Glomerular endothelial cell (primary cell): ENCODE data around the gene PGPEP1. TPM values are rescaled to one million over a fixed set of nuclear protein-coding genes. Genes with fewer than 3 reads are reported as not detected.
A peak's percentile ranks its signal among the peaks of the same experiment; 100 is the strongest.
"Not testable (repeated sequence)": the region's sequence is repeated elsewhere in the genome, so short reads cannot be mapped to it uniquely, and the experiment has no call there.

Experiments
- DNase-seq: peaks from one replicate; pipeline ENCODE4 v3.0.0-alpha.2; 2011; ENCODE audit warnings: low read depth, low spot score; ENCODE audit errors: extremely low read depth
- total RNA-seq: library from RNA; depleted of rRNA; stranded (reverse); fragments of >200 nt; gene quantifications from 2 replicates; pipeline ENCODE4 v1.2.3, GENCODE V29; 2015

PGPEP1 gene
- total RNA-seq, 1 donor from 2014 or later: 26.5 TPM

DNA sequence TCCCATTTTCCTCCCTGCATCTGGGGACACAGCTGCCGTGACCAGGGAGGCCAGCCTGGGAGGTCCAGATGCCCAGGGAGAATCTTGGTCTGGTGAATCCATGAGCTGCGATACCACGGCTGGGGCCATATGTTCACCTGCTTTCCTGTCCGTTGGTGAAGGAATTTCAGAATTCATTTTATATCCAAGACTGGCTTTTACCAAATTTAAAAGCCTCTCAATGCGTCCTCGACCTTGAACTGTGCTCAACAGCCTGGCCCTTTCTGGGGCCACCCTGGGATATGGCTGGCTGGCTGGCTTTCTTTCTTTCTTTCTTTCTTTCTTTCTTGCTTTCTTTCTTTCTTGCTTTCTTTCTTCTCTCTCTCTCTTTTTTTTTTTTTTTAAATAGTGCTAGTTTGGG, 23.4 kb downstream of the PGPEP1 start:
- DNase-seq: no peak

DNA sequence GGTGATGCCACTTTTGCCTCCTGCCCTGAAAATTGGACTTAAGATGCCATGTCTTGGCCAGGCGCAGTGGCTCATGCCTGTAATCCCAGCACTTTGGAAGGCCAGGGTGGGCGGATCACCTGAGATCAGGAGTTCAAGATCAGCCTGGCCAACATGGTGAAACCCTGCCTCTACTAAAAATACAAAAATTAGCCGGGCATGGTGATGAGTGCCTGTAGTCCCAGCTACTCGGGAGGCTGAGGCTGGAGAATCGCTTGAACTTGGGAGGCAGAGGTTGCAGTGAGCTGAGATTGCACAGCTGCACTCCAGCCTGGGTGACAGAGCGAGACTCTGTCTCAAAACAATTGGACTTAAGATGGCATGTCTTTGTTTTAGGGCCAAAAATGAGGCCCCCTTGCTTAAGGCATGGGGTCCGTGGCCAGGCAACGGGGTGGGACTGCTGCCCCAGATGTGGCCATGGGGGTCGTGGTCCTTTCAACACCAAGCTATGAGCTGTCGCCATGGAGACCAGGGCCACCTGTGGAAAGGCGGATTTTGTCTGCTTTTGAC, 24.0 kb downstream of the PGPEP1 start:
- not testable (repeated sequence) for DNase-seq

DNA sequence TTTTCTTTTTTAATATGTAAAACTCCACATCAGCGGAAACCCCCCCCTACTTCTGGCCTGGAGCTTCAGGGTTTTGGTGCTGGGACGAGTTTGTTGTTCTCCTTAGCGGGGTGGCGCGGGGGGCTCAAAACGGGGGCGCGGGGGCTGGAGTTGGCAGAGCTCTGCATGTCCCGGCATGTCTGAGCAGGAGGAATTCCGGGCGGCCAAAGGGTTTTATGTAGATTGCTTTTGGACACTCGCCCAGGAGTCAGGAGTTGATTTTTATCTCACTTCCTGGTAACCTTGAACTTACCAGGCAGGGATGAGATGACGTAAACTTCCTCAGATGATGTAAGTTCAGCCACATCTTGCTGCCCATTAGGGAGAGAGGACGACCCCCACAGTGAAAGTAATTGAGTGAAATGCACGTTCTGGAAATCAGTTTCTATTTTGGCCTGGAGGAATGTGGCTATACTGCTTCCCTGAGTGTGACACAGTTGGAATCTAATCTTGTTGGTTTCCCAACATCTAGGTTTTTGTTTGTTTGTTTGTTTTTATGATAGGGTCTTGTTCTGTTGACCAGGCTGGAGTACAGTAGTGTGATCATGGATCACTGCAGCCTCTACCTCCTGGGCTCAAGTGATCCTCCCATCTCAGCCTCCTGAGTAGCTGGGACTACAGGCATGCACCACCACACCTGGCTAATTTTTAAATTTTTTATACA, 24.6 kb downstream of the PGPEP1 start:
- peak; percentile 100 for DNase-seq

DNA sequence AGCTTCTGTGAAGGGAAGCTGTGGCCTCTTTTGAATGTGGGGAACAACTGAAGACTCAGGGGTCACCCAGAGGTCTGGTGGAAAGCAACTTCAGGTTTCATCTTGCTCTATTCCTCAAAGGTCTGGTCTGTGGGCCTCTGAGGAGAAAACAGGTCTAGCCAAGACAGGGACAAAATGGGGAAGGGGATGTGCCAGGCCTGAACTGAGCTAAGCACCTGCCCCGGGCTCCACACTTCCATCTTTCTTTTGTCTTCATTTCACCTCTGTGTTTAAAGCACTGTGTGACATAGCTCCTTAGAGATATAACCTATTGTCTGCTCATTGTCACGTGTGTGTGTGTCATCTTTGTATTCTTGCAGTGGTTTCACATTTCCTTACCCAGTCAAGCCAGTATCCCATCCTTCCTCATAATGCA, 25.6 kb downstream of the PGPEP1 start:
- no peak for DNase-seq

DNA sequence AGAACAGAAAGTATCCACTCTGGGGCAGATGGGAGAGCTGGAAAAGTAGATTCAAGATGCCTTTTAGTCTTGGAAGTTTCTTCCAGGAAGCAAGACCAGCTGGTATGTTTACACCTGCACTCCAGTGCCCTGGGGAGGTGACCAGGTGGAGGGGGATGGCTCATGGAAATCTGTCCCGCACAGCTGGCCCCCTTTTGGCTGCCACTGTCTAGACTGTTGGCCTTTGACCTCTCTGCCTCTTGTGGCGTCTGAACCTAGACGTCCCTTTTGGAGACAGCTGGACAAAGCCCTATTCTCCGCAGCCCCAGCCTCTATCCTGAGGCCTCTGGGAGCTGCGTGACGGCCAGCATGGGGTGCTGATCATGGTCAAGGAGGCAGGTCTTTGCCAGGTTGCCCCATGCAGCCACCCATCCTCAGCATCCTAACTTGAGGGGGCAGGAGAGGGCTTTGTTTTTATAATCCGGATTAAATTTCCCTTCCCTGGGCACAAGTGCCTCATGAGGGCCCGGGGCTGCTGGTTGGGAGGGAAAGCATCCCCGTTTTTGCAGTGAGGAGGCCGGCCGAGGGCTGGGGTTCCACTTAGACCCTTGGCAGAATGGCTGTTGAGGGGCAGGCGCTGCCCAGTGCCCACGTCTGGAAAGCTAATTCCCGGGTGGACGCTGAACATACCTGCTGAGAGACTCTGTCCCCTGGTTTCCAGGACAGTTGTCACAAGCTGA, 28.3 kb downstream of the PGPEP1 start:
- DNase-seq: no peak

DNA sequence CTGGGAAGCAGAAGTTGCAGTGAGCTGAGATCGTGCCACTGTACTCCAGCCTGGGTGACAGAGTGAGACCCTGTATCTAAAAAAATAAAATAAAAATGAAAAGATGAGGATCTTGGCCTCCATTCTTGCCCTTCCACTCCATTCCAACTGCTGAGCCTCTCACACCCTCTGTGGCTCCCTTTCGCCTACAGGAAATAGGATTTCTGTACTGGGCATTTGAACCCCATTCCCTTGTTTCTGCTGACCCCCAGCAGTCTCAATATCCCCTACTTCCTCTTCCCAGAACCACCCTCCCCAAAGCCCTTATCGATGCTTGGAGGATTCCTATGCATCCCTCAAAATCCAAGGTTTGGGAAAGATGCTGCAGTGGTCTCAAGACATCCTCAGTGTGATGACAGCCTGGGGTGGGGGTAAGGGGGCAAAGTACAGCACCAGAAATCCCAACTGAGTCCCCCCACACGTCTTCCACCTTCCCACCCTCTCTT, 33.1 kb downstream of the PGPEP1 start:
- DNase-seq: no peak

DNA sequence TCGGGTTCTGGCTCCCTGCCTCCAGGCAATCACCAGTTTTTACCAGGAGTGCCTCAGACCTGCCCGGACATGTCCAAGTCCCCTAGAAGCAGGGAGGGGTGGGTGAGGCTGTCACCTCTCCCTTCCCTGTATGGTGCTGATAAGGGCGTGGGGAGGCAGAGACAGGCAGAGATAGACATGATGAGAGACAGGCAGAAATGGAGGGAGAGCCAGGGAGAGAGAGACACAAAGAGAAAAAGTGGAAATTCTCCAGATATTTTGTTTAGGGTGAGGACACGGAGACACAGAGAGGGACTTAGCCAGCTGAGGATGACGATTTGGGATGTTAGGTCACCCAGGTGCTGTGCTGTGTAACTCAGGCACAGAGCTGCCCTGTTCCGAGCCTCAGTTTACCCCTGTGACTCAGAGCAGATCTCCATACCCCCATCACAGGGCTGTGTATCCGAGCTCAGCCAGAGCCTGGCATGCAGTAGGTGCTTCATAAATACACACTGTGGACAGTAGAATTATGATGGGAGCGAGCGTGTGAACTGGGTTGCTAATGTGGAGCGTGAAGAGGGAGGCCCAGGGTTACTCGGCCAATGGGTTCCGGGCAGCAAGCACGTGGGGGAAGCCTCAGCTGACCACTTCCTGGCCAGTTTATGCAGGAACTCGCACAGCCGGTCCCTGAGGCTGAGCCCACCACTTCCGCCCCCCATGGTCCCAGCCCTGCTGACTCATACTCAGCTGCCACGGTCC, 33.7 kb downstream of the PGPEP1 start:
- peak; percentile 80 for DNase-seq

DNA sequence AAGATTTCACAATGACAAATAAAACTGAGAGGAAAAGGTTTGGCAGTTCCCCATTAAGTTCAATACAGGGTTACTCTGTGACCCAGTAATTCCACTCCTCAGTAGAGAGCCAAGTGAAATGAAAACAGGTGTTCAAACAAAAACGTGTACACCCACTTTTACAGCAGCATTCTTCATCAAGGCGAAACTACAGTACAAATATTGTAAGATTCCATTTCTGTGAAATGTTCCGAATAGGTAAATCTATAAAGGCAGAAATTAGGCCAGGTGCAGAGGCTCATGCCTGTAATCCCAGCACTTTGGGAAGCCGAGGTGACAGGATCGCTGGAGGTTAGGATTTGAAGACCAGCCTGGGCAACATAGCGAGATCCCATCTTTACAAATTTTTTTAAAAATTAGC, 36.6 kb downstream of the PGPEP1 start:
- DNase-seq: no peak

DNA sequence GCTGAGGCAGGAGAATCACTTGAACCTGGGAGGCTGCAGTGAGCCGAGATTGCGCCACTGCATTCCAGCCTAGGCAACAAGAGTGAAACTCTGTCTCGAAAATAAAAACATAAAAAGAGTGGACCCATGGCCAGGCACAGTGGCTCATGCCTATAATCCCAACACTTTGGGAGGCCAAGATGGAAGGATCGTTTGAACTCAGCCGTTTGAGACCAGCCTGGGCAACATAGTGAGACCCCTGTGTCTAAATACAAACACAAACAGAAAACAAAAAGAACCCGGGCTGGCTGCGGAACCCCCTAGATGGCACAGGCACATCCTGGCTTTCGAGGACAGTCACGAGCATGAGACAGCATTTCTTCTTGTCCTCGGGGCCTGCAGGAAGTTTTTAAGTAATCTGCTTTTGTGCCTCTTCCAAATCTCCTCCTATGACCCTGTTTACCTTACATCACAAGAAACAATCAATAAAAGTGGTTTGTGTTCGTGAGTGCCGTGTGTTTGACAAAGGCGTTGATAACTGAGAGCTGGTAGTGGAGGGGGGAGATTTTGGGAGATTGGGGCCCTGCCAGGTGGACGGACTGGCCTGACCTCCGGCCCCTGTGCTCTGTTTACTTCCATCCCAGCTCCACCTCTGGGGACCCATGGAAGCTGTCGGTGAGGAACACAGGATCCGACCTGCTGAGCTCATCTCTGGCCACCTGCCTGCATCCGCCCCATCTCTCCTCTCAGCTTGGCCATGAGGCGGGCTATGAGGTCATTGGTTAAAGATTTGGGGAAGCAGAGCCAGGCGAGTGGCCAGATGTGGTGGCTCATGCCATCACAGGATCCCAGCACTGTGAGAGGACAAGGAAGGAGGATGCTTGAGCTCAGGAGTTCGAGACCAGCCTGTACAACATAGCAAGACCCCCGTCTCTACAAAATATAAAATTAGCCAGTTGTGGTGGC, 39.7 kb downstream of the PGPEP1 start:
- no peak for DNase-seq

DNA sequence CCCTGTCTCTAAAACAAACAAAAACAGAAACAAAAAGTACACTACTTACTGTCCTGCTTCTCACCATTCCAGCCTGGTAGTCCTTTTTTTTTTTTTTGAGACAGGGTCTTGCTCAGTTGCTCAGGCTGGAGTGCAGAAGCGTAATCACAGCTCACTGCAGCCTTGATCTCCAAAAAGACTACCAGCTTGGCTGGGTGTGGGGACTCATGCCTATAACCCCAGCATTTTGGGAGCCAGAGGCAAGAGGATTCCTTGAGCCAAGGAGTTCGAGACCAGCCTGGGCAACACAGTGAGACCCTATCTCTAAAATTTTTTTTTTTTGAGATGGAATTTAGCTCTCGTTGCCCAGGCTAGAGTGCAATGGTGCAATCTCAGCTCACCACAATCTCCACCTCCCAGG, 40.4 kb downstream of the PGPEP1 start:
- no peak for DNase-seq

DNA sequence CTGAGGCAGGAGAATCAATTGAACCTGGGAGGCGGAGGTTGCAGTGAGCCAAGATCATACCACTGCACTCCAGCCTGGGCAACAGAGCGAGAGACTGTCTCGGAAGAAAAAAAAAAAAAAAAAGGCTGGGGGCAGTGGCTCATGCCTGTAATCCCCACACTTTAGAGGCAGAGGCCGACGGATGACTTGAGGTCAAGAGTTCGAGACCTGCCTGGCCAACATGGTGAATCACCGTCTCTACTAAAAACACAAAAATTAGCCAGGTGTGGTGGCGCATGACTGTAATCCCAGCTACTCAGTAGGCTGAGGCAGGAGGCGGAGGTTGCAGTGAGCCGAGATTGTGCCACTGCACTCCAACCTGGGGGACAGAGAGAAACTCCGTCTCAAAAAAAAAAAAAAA, 43.2 kb downstream of the PGPEP1 start:
- DNase-seq: not testable (repeated sequence)

DNA sequence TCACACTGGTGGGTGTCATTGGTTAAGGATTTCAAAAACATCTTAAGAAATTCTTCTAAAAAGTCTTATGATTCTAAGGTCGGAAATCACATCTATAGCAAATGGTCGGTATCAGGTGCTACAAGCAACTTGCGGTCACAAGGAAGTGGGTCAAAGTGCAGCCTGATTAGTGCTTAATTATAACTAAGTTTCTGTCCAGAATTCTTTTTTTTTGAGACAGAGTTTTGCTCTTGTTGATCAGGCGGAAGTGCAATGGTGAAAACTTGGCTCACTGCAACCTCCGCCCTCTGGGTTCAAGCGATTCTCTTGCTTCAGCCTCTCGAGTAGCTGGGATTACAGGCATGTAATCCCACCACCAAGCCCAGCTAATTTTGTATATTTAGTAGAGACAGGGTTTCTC, 44.4 kb downstream of the PGPEP1 start:
- DNase-seq: no peak

DNA sequence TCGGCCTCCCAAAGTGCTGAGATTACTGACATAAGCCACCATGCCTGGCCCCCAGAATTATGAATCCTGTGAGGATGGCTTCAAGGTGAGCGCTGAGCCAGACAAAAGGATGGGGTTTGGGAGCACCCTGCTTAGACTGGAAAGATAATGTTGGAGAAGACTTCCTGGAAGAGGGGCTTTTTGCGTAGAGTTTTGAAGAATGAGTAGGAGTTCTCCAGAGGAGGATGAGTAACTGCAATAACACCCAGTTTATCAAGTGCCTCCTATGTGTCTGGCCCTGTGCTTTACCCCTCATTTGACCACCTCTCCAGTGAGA, 44.9 kb downstream of the PGPEP1 start:
- DNase-seq: no peak

DNA sequence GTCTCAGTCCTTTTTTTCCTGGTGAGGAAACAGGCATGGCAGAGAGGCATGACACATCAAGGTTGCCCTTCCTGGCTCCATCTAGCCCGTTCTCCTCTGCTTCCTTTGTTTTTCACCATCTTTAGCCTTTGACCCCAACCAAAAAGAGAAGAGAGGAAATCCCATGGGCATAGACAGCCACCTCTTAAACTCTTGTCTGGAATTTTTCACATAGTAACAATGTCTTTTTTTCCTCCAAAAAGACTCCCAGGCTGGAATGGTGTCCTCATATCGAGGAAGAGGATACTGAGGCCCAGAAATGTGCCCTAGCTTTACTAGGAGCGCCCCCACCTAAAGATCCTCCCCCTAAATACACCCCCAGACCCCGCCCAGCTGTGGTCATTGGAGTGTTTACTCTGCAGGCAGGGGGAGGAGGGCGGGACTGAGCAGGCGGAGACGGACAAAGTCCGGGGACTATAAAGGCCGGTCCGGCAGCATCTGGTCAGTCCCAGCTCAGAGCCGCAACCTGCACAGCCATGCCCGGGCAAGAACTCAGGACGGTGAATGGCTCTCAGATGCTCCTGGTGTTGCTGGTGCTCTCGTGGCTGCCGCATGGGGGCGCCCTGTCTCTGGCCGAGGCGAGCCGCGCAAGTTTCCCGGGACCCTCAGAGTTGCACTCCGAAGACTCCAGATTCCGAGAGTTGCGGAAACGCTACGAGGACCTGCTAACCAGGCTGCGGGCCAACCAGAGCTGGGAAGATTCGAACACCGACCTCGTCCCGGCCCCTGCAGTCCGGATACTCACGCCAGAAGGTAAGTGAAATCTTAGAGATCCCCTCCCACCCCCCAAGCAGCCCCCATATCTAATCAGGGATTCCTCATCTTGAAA, 45.5 kb downstream of the PGPEP1 start, which contains the start of gene GDF15:
TSS of gene GDF15 (plus strand) at position 484 of the 868 bp plus-strand sequence. CDS start at position 516, 32 bp downstream.
- DNase-seq: no peak

DNA sequence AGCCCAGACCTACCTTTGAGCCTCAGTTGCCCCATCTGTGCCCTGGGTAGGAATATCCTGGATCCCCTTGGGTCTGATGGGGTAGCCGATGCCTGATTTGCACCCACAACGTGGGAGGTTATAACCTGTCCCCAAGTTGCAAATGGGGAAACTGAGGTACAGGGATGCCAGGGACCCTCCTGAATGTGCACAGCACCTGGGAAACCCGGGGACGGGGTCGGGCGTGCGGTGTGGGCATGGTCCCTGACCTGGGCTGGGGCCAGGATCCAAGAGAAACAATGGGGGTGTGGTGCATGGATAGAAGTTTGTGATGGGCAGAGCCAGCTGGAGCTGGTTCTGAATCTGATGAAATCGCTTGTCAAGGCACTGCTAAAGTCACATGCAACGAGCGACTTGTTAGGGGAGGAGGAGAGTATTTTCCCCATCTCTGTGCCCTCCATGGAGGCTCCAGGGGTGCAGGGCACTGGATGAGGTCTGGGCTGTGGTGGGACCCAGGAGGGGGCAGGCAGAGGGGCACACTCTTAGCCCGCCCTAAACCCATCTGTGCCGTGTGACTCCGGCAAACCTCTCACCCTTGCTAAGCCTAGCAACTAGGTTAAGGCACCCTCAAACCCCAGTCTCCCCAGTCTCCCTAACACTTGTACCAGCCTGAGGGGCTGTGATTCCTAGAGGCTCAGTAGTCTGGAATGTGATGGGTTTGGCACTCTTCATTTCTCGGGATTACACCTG, 46.3 kb downstream of the PGPEP1 start:
- no peak for DNase-seq

DNA sequence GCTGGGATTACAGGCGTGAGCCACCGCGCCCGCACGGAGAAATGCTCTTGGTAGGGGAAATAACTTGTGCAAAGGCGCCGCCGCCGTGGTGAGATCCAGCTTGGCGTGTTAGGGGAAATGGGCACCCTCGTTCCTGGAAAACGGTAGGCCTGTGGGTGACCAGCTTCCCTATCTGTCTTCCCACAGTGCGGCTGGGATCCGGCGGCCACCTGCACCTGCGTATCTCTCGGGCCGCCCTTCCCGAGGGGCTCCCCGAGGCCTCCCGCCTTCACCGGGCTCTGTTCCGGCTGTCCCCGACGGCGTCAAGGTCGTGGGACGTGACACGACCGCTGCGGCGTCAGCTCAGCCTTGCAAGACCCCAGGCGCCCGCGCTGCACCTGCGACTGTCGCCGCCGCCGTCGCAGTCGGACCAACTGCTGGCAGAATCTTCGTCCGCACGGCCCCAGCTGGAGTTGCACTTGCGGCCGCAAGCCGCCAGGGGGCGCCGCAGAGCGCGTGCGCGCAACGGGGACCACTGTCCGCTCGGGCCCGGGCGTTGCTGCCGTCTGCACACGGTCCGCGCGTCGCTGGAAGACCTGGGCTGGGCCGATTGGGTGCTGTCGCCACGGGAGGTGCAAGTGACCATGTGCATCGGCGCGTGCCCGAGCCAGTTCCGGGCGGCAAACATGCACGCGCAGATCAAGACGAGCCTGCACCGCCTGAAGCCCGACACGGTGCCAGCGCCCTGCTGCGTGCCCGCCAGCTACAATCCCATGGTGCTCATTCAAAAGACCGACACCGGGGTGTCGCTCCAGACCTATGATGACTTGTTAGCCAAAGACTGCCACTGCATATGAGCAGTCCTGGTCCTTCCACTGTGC, 47.9 kb downstream of the PGPEP1 start:
- no peak for DNase-seq

DNA sequence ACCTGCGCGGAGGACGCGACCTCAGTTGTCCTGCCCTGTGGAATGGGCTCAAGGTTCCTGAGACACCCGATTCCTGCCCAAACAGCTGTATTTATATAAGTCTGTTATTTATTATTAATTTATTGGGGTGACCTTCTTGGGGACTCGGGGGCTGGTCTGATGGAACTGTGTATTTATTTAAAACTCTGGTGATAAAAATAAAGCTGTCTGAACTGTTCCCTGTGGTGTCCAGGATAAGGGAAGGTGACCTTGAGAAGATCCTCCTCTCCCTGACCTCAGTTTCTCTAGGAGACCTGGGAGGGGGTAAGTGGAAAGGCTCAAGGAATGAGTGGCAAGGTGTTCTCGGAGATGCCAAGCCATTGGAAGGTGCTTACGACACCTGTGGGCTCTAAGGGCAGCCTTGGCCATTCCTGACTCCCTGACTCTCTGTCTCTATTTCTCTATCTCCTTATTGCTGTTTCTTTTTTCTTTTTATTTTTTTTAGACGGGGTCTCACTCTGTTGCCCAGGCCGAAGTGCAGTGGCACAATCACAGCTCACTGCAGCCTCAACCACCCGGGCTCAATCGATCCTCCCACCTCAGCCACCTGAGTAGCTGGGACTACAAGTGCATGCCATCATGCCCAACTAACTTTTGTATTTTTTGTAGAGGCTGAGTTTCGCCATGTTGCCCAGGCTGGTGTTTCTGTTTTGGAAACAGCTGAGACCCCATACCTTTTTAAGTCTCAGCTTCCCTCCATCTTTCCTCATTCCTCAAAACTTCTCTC, 48.7 kb downstream of the PGPEP1 start:
- no peak for DNase-seq
